Breast epithelium (tissue), 4 donors: ENCODE data around the gene TAOK1. TPM values are rescaled to one million over a fixed set of nuclear protein-coding genes. Genes with fewer than 3 reads are reported as not detected.
A peak's percentile ranks its signal among the peaks of the same experiment; 100 is the strongest.

Experiments
- DNase-seq, 2 donors: peaks; one replicate each; pipeline ENCODE4 v3.0.0-alpha.2; 2019; ENCODE audit warnings: low spot score in 2 of 2
- H3K27ac ChIP-seq, 2 donors: fragments of 200-600 bp; sonication (generic) in 1 of 2; one replicate each; pipeline ENCODE4 v1.5.1; 2016 to 2019; ENCODE audit warnings: mild to moderate bottlenecking in 1 of 2
- H3K27me3 ChIP-seq, 2 donors: fragments of 200-600 bp; sonication (generic) in 1 of 2; one replicate each; pipeline versions ENCODE4 v1.5.1 to v1.6.0; 2017 to 2019; ENCODE audit warnings: control low read depth in 1 of 2, mild to moderate bottlenecking in 1 of 2
- H3K36me3 ChIP-seq: fragments of 200-600 bp; one replicate; pipeline ENCODE4 v1.5.1; 2019
- H3K4me1 ChIP-seq, 2 donors: fragments of 200-600 bp; sonication (generic); one replicate each; pipeline ENCODE4 v1.5.1; 2016 to 2019; ENCODE audit warnings: control low read depth in 1 of 2
- H3K4me3 ChIP-seq, 3 donors: fragments of 200-600 bp; sonication (generic); 1 replicate in 2 of 3; 2 replicates in 1 of 3; pipeline ENCODE4 v1.5.1; 2016 to 2019; ENCODE audit warnings: mild to moderate bottlenecking in 3 of 3, moderate library complexity in 2 of 3
- H3K9me3 ChIP-seq, 2 donors: fragments of 200-600 bp; sonication (generic) in 1 of 2; one replicate each; pipeline ENCODE4 v1.5.1; 2016 to 2019; ENCODE audit warnings: control low read depth in 1 of 2
- CTCF ChIP-seq, 3 donors: fragments of 450-650 bp; IDR thresholded peaks; one replicate each; pipeline ENCODE4 v1.5.1; 2016 to 2017; ENCODE audit warnings: antibody characterized with exemption in 3 of 3, mild to moderate bottlenecking in 3 of 3, moderate library complexity in 3 of 3
- POLR2A ChIP-seq: fragments of 450-650 bp; IDR thresholded peaks from one replicate; pipeline ENCODE4 v1.6.1; 2016; ENCODE audit warnings: antibody characterized with exemption, mild to moderate bottlenecking, moderate library complexity
- POLR2AphosphoS5 ChIP-seq, 3 donors: sonication (generic); formaldehyde crosslinking; IDR thresholded peaks; one replicate each; pipeline ENCODE4 v1.6.1; 2017; ENCODE audit warnings: antibody characterized with exemption in 3 of 3
- intact Hi-C: fragments of 100-400 bp; cut with DNase I; formaldehyde crosslinking; loops from one replicate; pipeline ENCODE4 v1.15.1; 2023; ENCODE audit warnings: low total_unique reads
- total RNA-seq, 3 donors: library from RNA; depleted of rRNA; stranded (reverse); fragments of >200 nt; gene quantifications; one replicate each; pipeline ENCODE4 v1.1.0, GENCODE V29; 2016

The TAOK1 gene
- total RNA-seq, 3 donors from 2014 or later, result 62.6 to 77.1 (median 67.8) TPM

DNA sequence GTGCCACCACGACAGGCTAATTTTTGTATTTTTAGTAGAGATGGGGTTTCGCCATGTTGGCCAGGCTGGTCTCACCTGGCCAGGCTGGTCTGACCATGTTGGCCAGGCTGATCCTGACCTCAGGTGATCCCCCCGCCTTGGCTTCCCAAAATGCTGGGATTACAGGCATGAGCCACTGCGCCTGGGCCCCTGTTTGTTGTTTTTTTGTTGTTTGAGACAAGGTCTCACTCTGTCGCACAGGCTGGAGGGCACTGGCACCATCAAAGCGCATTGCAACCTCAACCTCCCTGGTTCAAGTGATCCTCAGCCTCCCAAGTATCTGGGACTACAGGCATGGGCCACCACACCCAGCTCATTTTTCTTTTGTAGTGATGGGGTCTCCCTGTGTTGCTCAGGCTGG is 43.7 kb upstream of the TAOK1 start:
- Histone ChIP-seq H3K27ac (no peak overlapping the region), H3K9me3 (no peaks in the 10 kb centered on the region), H3K4me1 (no peaks in the 10 kb centered on the region), H3K4me3 (no peak overlapping the region), H3K27me3 (no peaks in the 10 kb centered on the region), H3K36me3 (no peaks in the 10 kb centered on the region)
- TF ChIP-seq POLR2AphosphoS5 (IDR thresholded peaks at IDR 0.05), result no peak
- TF ChIP-seq CTCF (IDR thresholded peaks at IDR 0.05), result no peak
- no peak for TF ChIP-seq POLR2A
- DNase-seq, result no peak
- intact Hi-C loops, result no loop called here

- H3K4me3 ChIP-seq, result peak overlapping the region in 2 of 3 donors; percentile 2 to 18
- no peaks in the 10 kb centered on the region for H3K36me3 ChIP-seq
- H3K27me3 ChIP-seq, result no peaks in the 10 kb centered on the region
- peak overlapping the region in 1 of 2 donors; percentile 55 for H3K27ac ChIP-seq
- H3K4me1 ChIP-seq, result no peaks in the 10 kb centered on the region
- DNase-seq, result peak in 1 of 2 donors; percentile 25
- no peaks in the 10 kb centered on the region for H3K9me3 ChIP-seq
- TF ChIP-seq CTCF (IDR thresholded peaks at IDR 0.05) (no peak), POLR2A (no peak), POLR2AphosphoS5 (IDR thresholded peaks at IDR 0.05) (no peak)
- intact Hi-C loops, result no loop called here
These were observed 42.1 kb upstream of the TAOK1 start for GRCh38 chr17:29347831-29348629.

DNA sequence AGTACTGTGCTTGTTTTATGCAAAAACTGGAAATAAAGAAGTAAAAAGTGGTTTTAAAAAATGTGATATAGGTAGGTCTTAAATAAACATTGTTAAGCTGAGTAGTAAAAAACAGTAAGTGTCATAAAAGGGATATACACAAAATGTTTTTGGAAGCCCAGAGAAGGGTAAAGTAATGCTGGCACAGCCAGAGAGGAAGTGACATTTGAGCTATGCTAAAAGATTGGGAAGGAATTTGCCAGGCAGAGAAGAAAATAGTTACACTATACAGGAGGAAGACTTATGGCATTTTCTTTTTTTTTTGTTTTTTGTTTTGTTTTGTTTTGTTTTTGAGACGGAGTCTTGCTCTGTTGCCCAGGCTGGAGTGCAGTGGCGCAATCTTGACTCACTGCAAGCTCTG is 40.8 kb upstream of the TAOK1 start:
- Histone ChIP-seq H3K27ac (no peak overlapping the region), H3K27me3 (no peaks in the 10 kb centered on the region), H3K9me3 (no peaks in the 10 kb centered on the region), H3K4me1 (no peaks in the 10 kb centered on the region), H3K36me3 (no peaks in the 10 kb centered on the region), H3K4me3 (no peak overlapping the region)
- no peak for DNase-seq
- intact Hi-C loops, result no loop called here
- TF ChIP-seq POLR2A, result no peak
- TF ChIP-seq POLR2AphosphoS5 (IDR thresholded peaks at IDR 0.05), result no peak
- TF ChIP-seq CTCF (IDR thresholded peaks at IDR 0.05), result no peak

DNA sequence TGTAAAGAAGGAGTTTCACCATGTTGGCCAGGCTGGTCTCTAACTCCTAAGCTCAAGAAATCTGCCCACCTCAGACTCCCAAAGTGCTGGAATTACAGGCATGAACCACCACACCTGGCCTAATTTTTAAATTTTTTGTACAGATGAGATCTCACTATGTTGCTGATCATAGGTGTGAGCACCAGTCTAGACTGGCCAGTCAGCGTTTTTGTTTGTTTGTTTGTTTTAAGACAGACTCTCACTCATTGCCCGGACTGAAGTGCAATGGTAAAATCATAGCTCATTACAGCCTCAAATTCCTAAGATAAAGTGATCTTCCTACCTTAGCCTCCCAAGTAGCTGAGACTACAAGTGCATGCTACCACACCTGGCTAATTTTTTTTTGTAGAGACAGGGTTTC is 38.0 kb upstream of the TAOK1 start:
- Histone ChIP-seq H3K4me1 (no peaks in the 10 kb centered on the region), H3K36me3 (no peaks in the 10 kb centered on the region), H3K4me3 (no peak overlapping the region), H3K9me3 (no peaks in the 10 kb centered on the region), H3K27ac (no peak overlapping the region), H3K27me3 (no peaks in the 10 kb centered on the region)
- no peak for TF ChIP-seq CTCF (IDR thresholded peaks at IDR 0.05)
- TF ChIP-seq POLR2AphosphoS5 (IDR thresholded peaks at IDR 0.05), result no peak
- no peak for TF ChIP-seq POLR2A
- intact Hi-C loops, result no loop called here
- no peak for DNase-seq

DNA sequence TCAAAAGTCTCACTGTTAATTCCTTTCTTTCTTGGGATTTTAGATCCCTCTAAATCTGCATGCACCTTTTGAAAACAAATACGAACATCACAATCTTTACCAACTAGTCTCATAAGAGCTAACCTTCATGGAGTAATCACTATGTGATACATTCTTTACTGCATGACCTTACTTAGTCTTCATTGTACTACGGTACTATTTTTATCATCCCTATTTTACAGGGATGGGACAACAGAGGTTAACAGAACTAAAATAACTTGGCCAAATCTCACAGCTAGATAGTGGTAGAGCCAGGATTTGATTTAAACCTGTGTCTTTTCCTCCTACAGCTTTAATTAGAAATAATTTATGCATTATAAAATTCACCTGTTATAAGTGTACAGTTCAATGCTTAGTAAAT is 32.9 kb upstream of the TAOK1 start:
- Histone ChIP-seq H3K4me1 (no peaks in the 10 kb centered on the region), H3K27ac (no peak overlapping the region)

More for the DNA sequence above, 32.9 kb upstream of the TAOK1 start:
- Histone ChIP-seq H3K27me3 (no peaks in the 10 kb centered on the region), H3K4me3 (no peak overlapping the region), H3K9me3 (no peaks in the 10 kb centered on the region), H3K36me3 (no peaks in the 10 kb centered on the region)
- intact Hi-C loops, result no loop called here
- TF ChIP-seq POLR2AphosphoS5 (IDR thresholded peaks at IDR 0.05), result no peak
- TF ChIP-seq CTCF (IDR thresholded peaks at IDR 0.05), result no peak
- no peak for TF ChIP-seq POLR2A
- no peak for DNase-seq
